ENCODE measurements around the gene VMP1. TPM values are rescaled to one million over a fixed set of nuclear protein-coding genes. Genes with fewer than 3 reads are reported as not detected.
A peak's percentile ranks its signal among the peaks of the same experiment; 100 is the strongest.

VMP1 gene
- total and polyA plus RNA-seq, 12 donors: 20.5 to 98.9 (median 50.6) TPM

DNA sequence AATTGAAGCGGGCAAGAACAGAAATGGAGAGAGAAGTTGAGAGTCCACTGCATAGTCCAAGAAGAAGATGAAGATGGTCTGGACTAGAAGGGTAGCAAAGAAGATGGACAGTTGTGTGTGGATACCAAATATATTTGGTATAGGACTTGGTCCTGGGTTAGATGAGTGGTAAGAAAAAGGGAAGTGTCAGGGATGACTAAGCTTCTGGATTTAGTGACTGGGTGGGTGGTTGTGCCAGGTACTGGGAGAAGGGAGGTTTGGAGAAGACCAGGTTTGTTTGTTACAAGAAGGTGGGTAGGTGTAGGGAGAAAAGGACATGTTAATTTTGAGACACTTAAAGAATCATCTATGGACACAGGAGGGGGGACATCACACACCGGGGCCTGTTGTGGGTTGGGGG lies 5.4 kb downstream of the VMP1 start:
- H3K27ac ChIP-seq: no peak overlapping the region
- 100% methylated on average over 2 of the region's 2 CpGs for WGBS, 2 donors
- TF ChIP-seq, protein P1, sequence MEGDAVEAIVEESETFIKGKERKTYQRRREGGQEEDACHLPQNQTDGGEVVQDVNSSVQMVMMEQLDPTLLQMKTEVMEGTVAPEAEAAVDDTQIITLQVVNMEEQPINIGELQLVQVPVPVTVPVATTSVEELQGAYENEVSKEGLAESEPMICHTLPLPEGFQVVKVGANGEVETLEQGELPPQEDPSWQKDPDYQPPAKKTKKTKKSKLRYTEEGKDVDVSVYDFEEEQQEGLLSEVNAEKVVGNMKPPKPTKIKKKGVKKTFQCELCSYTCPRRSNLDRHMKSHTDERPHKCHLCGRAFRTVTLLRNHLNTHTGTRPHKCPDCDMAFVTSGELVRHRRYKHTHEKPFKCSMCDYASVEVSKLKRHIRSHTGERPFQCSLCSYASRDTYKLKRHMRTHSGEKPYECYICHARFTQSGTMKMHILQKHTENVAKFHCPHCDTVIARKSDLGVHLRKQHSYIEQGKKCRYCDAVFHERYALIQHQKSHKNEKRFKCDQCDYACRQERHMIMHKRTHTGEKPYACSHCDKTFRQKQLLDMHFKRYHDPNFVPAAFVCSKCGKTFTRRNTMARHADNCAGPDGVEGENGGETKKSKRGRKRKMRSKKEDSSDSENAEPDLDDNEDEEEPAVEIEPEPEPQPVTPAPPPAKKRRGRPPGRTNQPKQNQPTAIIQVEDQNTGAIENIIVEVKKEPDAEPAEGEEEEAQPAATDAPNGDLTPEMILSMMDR (IDR thresholded peaks at IDR 0.05): no peak
- H3K27me3 ChIP-seq: no peaks in the 10 kb centered on the region
- peaks cover 6 to 47% (median 35%) of the 10 kb centered on the region in 9 donors for H3K4me1 ChIP-seq
- ATAC-seq (no peak), DNase-seq (no peak)
- peaks cover 0 to 9% (median 0%) of the 10 kb centered on the region in 9 donors for H3K36me3 ChIP-seq
- H3K9me3 ChIP-seq: no peaks in the 10 kb centered on the region
- intact Hi-C loops (cut with DNase I): no loop called here
- H3K4me3 ChIP-seq: no peak overlapping the region

DNA sequence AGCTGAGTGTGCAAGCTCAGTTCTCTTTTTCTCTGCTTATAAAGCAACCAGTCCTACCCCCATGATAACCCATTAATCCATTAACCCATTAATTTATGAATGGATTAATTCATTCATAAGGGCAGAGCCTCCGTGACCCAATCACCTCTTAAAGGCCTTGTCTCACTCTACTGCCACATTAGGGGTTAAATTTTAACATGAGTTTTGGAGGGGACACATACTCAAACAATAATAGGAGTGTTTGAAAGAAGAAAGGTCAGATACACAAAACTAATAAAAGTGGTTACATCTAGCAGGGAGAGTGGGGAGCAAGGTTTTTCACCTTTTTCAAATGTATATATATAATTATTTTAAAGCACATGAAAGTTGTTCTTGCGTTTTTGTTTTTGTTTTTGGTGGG lies 6.8 kb downstream of the VMP1 start:
- H3K27ac ChIP-seq: no peak overlapping the region
- H3K4me3 ChIP-seq: no peak overlapping the region
- TF ChIP-seq, protein P1 (IDR thresholded peaks at IDR 0.05): no peak
- no peaks in the 10 kb centered on the region for H3K27me3 ChIP-seq
- H3K36me3 ChIP-seq: peaks cover 0 to 9% (median 0%) of the 10 kb centered on the region in 9 donors
- peaks cover 0 to 41% (median 22%) of the 10 kb centered on the region in 9 donors for H3K4me1 ChIP-seq
- no peaks in the 10 kb centered on the region for H3K9me3 ChIP-seq
- ATAC-seq (no peak), DNase-seq (no peak)
- 90 to 97% methylated on average over 2 of the region's 2 CpGs for WGBS, 2 donors
- intact Hi-C loops (cut with DNase I): no loop called here

DNA sequence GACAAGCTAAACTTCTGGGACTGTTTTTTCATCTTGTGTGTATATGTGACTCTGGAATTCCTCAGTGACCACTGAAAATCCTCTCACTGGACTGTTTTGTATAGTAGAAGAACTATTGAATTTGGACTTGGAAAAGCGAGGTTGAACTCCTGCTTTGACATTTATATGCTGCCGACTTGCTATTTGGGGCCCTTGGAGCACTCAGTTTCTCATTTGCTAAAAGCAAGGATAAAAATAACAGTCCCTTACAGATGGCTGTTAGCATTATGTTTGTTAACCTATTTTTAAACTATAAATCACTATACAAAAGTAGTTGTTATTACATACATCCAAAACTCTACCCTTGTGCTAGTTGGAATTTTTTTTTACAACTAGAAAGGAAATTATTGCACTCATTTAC lies 9.0 kb downstream of the VMP1 start:
- ATAC-seq: peak in 2 of 8 donors; percentile 24 to 45
- H3K4me3 ChIP-seq: peak overlapping the region in 1 of 10 donors; percentile 8
- TF ChIP-seq, protein P1 (IDR thresholded peaks at IDR 0.05): no peak
- DNase-seq: no peak
- H3K36me3 ChIP-seq: peaks cover 0 to 9% (median 0%) of the 10 kb centered on the region in 9 donors
- H3K27ac ChIP-seq: peak overlapping the region; percentile 4 to 71 (median 36)
- H3K4me1 ChIP-seq: peaks cover 0 to 25% (median 4%) of the 10 kb centered on the region in 9 donors
- intact Hi-C loops (cut with DNase I): no loop called here
- no peaks in the 10 kb centered on the region for H3K9me3 ChIP-seq
- H3K27me3 ChIP-seq: no peaks in the 10 kb centered on the region
- WGBS, 2 donors: 45 to 69% methylated on average over 2 of the region's 2 CpGs

DNA sequence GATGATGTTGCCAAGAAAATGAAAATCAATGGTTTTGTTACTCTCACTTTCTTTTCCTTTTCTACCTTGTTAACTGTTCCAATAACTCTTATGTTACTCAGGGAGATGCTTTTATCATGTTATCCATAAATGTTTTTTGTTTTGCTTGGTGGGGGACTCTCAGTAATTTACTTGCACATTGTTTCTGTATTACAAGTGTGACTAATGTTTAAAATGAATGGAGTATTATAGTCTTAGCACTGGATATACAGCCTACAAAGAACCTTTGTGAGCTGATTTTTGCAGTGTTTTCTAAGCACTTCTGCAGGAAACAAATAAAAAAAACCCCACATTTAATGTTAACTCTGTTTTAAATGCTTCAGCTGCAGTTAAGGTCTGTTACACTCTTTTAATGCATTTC lies 12.1 kb downstream of the VMP1 start:
- H3K27me3 ChIP-seq: no peaks in the 10 kb centered on the region
- H3K9me3 ChIP-seq: no peaks in the 10 kb centered on the region
- H3K36me3 ChIP-seq: peaks cover 0 to 9% (median 0%) of the 10 kb centered on the region in 9 donors
- no peak overlapping the region for H3K27ac ChIP-seq
- intact Hi-C loops (cut with DNase I): no loop called here
- peaks cover 0 to 40% (median 4%) of the 10 kb centered on the region in 9 donors for H3K4me1 ChIP-seq
- ATAC-seq: no peak
- TF ChIP-seq, protein P1 (IDR thresholded peaks at IDR 0.05): no peak
- H3K4me3 ChIP-seq: no peak overlapping the region
- DNase-seq: no peak
